Muscle of back (tissue), 13 donors: ENCODE measurements around the gene NYAP2. TPM values are rescaled to one million over a fixed set of nuclear protein-coding genes. Genes with fewer than 3 reads are reported as not detected.

ENCODE experiments used
- DNase-seq, 3 donors: peaks; one replicate each; pipeline versions ENCODE4 v3.0.0 to v3.0.0-alpha.2; 2013
- long read RNA-seq, 9 donors: transcript quantifications; one replicate each; lab custom pipeline, GENCODE V29; 2026
- polyA plus RNA-seq, 10 donors: library from polyadenylated mRNA; unstranded; fragments of 120-200 nt; gene quantifications; one replicate each; pipeline ENCODE4 v1.2.1, GENCODE V29; 2013; ENCODE audit not compliant: insufficient read length in 10 of 10

The NYAP2 gene
- polyA plus RNA-seq = under 1 TPM in 9 of 10 donors, not detected in 1; 0.04 to 0.48 (median 0.21) TPM
- long read RNA-seq, donor 1 = 0 reads
- long read RNA-seq, donor 2 = 0 reads
- long read RNA-seq, donor 3 = 0 reads
- long read RNA-seq, donor 4 = 0 reads
- long read RNA-seq, donor 5 = 0 reads
- long read RNA-seq, donor 6 = 0 reads
- long read RNA-seq, donor 7 = 0 reads
- long read RNA-seq, donor 8 = 0 reads
- long read RNA-seq, donor 9 = 0 reads

- DNase-seq = no peak
These were observed at the start of gene NYAP2 for GRCh38 chr2:225399504-225399903. Gene NYAP2 (plus strand): TSS chr2:225399710. CDS start chr2:225408881, 9,171 bp downstream.

GRCh38 chr2:225353579-225354085 lies 45.9 kb upstream of the NYAP2 start:
- DNase-seq = no peak

- peak; percentile 2 to 46 (median 27) for DNase-seq
These were observed 45.2 kb upstream of the NYAP2 start for GRCh38 chr2:225354281-225354774.

GRCh38 chr2:225355788-225356187 lies 43.7 kb upstream of the NYAP2 start:
- DNase-seq = no peak

GRCh38 chr2:225366731-225367130 lies 32.8 kb upstream of the NYAP2 start:
- no peak for DNase-seq

- no peak for DNase-seq
These were observed 32.0 kb upstream of the NYAP2 start for GRCh38 chr2:225367482-225367881.

GRCh38 chr2:225378984-225379383 lies 20.5 kb upstream of the NYAP2 start:
- no peak for DNase-seq

- no peak for DNase-seq
These were observed 19.7 kb upstream of the NYAP2 start for GRCh38 chr2:225379856-225380255.

GRCh38 chr2:225381609-225382008 lies 17.9 kb upstream of the NYAP2 start:
- no peak for DNase-seq

GRCh38 chr2:225398372-225398771 lies 1.1 kb upstream of the NYAP2 start:
- no peak for DNase-seq

- peak; percentile 38 to 76 (median 59) for DNase-seq
These were observed 576 bp downstream of the NYAP2 start for GRCh38 chr2:225400060-225400511.

- no peak for DNase-seq
These were observed 1.3 kb downstream of the NYAP2 start for GRCh38 chr2:225400546-225401400.

- no peak for DNase-seq
These were observed 2.8 kb downstream of the NYAP2 start for GRCh38 chr2:225402210-225402776.

GRCh38 chr2:225411452-225411851 lies 11.9 kb downstream of the NYAP2 start:
- no peak for DNase-seq

- DNase-seq = no peak
These were observed 14.3 kb downstream of the NYAP2 start for GRCh38 chr2:225413786-225414185.

GRCh38 chr2:225414902-225415301 lies 15.4 kb downstream of the NYAP2 start:
- DNase-seq = no peak

GRCh38 chr2:225415341-225415740 lies 15.8 kb downstream of the NYAP2 start:
- no peak for DNase-seq

- DNase-seq = no peak
These were observed 16.3 kb downstream of the NYAP2 start for GRCh38 chr2:225415792-225416191.

GRCh38 chr2:225416616-225417367 lies 17.3 kb downstream of the NYAP2 start:
- DNase-seq = no peak

- DNase-seq = no peak
These were observed 19.5 kb downstream of the NYAP2 start for GRCh38 chr2:225419033-225419432.

GRCh38 chr2:225422145-225422544 lies 22.6 kb downstream of the NYAP2 start:
- no peak for DNase-seq

GRCh38 chr2:225425284-225425683 lies 25.8 kb downstream of the NYAP2 start:
- no peak for DNase-seq
